Measurements from ENCODE around the gene COL13A1.

DNA sequence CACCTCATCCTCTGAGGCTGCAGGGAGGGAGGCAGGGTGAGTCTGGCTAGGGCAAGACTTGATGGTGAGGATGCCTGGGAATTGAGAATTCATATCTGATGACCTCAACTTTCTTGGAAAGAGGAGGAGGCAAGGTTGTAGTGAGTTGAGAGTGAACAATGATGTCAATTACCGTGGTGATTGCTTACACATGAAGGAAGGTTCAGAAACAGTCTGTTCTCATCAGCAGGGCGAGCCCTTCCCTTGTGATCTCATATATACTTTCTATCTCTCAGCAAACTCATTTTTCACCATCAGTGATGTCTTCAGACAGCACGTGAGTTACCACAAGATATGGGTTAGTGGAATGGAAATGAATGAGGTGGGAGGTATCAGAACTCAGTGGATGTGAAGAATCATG lies 20.1 kb upstream of the COL13A1 start:
- TF ChIP-seq POLR2A (IDR thresholded peaks at IDR 0.05) = no peak
- TF ChIP-seq, protein P1, sequence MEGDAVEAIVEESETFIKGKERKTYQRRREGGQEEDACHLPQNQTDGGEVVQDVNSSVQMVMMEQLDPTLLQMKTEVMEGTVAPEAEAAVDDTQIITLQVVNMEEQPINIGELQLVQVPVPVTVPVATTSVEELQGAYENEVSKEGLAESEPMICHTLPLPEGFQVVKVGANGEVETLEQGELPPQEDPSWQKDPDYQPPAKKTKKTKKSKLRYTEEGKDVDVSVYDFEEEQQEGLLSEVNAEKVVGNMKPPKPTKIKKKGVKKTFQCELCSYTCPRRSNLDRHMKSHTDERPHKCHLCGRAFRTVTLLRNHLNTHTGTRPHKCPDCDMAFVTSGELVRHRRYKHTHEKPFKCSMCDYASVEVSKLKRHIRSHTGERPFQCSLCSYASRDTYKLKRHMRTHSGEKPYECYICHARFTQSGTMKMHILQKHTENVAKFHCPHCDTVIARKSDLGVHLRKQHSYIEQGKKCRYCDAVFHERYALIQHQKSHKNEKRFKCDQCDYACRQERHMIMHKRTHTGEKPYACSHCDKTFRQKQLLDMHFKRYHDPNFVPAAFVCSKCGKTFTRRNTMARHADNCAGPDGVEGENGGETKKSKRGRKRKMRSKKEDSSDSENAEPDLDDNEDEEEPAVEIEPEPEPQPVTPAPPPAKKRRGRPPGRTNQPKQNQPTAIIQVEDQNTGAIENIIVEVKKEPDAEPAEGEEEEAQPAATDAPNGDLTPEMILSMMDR (IDR thresholded peaks at IDR 0.05) = no peak
